Renal cortex interstitium (tissue), 15 donors: ENCODE results near the gene SLK. TPM values are rescaled to one million over a fixed set of nuclear protein-coding genes. Genes with fewer than 3 reads are reported as not detected.

ENCODE experiments used
- DNase-seq, 11 donors: peaks; one replicate each; pipeline ENCODE4 v3.0.0-alpha.2; 2013; ENCODE audit warnings: low read depth in 9 of 11, low spot score in 4 of 11; ENCODE audit errors: extremely low read depth in 1 of 11
- long read RNA-seq, 16 experiments: transcript quantifications; one replicate each; lab custom pipeline, GENCODE V29; 2026
- polyA plus RNA-seq, 3 donors: library from polyadenylated mRNA; unstranded; fragments of 120-200 nt; gene quantifications; one replicate each; pipeline ENCODE4 v1.2.1, GENCODE V29; 2013; ENCODE audit not compliant: insufficient read length in 3 of 3

Gene SLK
- polyA plus RNA-seq: 10 to 100 TPM; 56.5 to 68.6 (median 66.2) TPM
- long read RNA-seq, donor 1, partial matches to known transcripts: 5 of 5 reads
- long read RNA-seq, donor 1, other reads (novel, unspliced or antisense): 0 of 5 reads
- long read RNA-seq, donor 2, partial matches to known transcripts: 20 of 20 reads
- long read RNA-seq, donor 2, other reads (novel, unspliced or antisense): 0 of 20 reads
- long read RNA-seq, donor 3, full-length matches to known transcripts: 1 of 40 reads
- long read RNA-seq, donor 3, partial matches to known transcripts: 39 of 40 reads
- long read RNA-seq, donor 3, other reads (novel, unspliced or antisense): 0 of 40 reads
- long read RNA-seq, donor 4, full-length matches to known transcripts: 2 of 11 reads
- long read RNA-seq, donor 4, partial matches to known transcripts: 9 of 11 reads
- long read RNA-seq, donor 4, other reads (novel, unspliced or antisense): 0 of 11 reads
- long read RNA-seq, donor 5: 0 reads
- long read RNA-seq, donor 6, partial matches to known transcripts: 23 of 23 reads
- long read RNA-seq, donor 6, other reads (novel, unspliced or antisense): 0 of 23 reads
- long read RNA-seq, donor 7, partial matches to known transcripts: 33 of 33 reads
- long read RNA-seq, donor 7, other reads (novel, unspliced or antisense): 0 of 33 reads
- long read RNA-seq, donor 8, full-length matches to known transcripts: 1 of 95 reads
- long read RNA-seq, donor 8, partial matches to known transcripts: 94 of 95 reads
- long read RNA-seq, donor 8, other reads (novel, unspliced or antisense): 0 of 95 reads
- long read RNA-seq, donor 9, full-length matches to known transcripts: 1 of 9 reads
- long read RNA-seq, donor 9, partial matches to known transcripts: 8 of 9 reads
- long read RNA-seq, donor 9, other reads (novel, unspliced or antisense): 0 of 9 reads
- long read RNA-seq, donor 10, full-length matches to known transcripts: 1 of 59 reads
- long read RNA-seq, donor 10, partial matches to known transcripts: 58 of 59 reads
- long read RNA-seq, donor 10, other reads (novel, unspliced or antisense): 0 of 59 reads
- long read RNA-seq, donor 11, full-length matches to known transcripts: 3 of 16 reads
- long read RNA-seq, donor 11, partial matches to known transcripts: 13 of 16 reads
- long read RNA-seq, donor 11, other reads (novel, unspliced or antisense): 0 of 16 reads
- long read RNA-seq, donor 12, full-length matches to known transcripts: 1 of 14 reads
- long read RNA-seq, donor 12, partial matches to known transcripts: 13 of 14 reads
- long read RNA-seq, donor 12, other reads (novel, unspliced or antisense): 0 of 14 reads
- long read RNA-seq, donor 13: 0 reads
- long read RNA-seq, donor 14, full-length matches to known transcripts: 2 of 11 reads
- long read RNA-seq, donor 14, partial matches to known transcripts: 9 of 11 reads
- long read RNA-seq, donor 14, other reads (novel, unspliced or antisense): 0 of 11 reads
- long read RNA-seq, donor 15, full-length matches to known transcripts: 1 of 8 reads
- long read RNA-seq, donor 15, partial matches to known transcripts: 7 of 8 reads
- long read RNA-seq, donor 15, other reads (novel, unspliced or antisense): 0 of 8 reads
- long read RNA-seq, donor 16, full-length matches to known transcripts: 5 of 55 reads
- long read RNA-seq, donor 16, partial matches to known transcripts: 50 of 55 reads
- long read RNA-seq, donor 16, other reads (novel, unspliced or antisense): 0 of 55 reads

GRCh38 chr10:103966671-103967447 is at the start of gene SLK:
Gene SLK (plus strand): TSS chr10:103967140. CDS start chr10:103967746, 606 bp downstream.
- DNase-seq: peak; percentile 57 to 85 (median 79)

DNA sequence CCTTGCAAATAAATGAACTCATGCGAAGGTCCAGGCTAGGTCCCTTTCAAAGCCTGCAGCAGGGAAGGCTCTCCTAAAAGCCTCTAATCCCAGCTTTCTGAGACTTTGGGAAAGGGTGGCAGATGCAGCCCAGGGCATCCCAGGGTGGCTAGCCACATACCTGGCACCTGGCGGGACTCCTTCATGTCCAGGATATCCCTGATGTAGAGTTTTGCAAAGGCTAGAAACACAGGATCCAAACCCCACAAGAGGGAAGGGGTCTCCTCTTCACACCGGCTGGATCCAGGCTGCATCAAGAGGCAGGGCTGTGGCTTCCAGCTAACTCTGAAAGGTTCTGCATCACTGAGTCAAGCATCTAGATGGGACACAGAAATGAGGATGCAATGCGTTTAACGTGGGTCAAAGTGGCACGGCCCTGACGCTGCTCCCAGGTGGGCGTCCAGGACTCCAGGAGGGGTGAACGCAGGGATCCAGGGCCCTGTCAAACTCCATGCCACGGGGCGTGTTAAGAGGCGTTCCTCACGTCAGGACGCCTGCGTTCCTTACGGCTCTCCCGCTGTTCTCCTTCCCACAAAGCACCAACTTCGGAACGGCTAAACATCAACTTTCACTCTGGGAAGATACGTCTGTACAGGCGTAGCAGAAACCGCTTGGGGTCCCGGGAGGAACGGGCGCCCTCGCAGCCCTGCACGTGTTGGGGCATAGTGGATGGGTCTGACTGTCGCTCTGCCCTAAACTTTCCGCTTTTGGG is 49.5 kb upstream of the SLK start:
- peak in 3 of 11 donors; percentile 22 to 39 (median 31) for DNase-seq

- DNase-seq: peak; percentile 82 to 95 (median 92)
Observed at GRCh38 chr10:103918053-103918846, 48.7 kb upstream of the SLK start, which contains the start of gene STN1. Gene STN1 (minus strand): TSS chr10:103918184. CDS start chr10:103917594, 590 bp downstream.

DNA sequence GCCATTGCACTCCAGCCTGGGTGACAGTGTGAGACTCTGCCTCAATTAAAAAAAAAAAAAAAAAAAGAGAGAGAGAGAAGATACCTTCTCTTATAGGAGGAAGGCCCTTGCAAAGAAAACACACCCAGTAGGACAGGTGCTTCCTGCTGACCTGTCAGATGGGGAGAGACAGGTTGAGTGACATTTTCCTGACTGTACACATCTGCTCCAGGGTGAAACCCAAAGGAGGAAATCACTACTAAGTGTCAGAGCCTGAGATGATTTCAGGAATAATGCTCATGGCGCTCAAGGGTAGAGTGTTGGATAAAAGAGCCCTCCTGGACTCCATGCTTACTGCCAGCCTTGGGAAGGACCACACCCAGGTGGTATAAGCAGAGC is 47.3 kb upstream of the SLK start:
- no peak for DNase-seq

- no peak for DNase-seq
Observed at GRCh38 chr10:103921248-103921647, 45.7 kb upstream of the SLK start.

- DNase-seq: no peak
Observed at GRCh38 chr10:103921750-103922195, 45.2 kb upstream of the SLK start.

DNA sequence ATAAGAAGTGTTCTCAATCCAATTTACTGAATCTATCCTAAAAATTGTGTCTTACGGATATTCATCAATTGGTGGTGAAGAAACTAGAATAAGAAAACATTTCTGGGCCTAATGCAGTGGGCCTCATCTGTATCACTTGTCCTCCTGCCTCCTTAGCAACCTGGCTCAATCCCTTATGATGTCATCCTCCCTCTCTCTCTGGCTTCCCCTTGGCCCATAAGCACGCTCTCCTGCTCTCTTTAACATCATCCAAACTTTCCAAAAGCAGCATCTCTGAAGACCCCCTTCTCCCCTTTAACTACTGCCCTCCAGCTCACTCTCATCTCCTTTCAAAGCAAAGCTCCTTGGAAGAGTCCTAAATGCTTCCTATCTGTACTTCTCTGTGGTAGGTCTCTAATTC is 44.3 kb upstream of the SLK start:
- no peak for DNase-seq

DNA sequence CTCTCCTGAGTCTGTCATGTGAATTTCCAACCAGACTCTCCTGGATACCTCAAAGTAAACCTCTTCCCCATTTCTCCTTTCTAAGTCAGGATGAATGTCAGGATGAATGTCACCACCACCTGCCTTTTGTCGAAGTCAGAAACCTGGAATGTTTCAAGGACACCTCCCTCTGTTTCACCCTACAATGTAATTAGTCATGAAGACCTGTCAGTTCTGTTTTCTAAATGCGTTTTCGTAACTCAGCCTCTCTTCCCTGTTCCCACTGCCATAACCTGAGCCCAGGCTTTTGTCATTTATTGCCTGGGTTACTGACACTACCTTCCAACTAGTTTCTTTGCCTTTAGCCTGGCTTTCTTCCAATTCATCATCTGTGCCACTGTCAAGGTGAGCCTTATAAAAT is 43.4 kb upstream of the SLK start:
- DNase-seq: no peak

DNA sequence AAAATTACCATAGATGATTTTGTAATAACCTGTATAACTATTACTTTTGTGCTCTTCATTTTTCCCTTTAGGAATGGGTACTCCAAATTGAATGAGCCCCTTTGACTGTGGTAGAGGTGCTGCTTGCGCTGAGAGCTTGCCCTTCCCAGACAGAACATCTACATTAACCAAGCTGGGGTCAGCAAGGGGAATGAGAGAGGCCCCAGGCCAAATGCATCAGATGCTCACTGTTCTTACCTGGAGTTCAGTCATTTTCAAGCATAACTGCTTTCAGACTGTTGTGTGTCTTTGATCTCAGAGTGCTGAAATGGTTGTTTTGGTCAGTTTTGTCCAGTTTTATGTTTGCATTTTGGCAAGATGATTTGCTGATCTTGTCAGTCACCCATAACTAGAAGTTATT is 41.3 kb upstream of the SLK start:
- no peak for DNase-seq

DNA sequence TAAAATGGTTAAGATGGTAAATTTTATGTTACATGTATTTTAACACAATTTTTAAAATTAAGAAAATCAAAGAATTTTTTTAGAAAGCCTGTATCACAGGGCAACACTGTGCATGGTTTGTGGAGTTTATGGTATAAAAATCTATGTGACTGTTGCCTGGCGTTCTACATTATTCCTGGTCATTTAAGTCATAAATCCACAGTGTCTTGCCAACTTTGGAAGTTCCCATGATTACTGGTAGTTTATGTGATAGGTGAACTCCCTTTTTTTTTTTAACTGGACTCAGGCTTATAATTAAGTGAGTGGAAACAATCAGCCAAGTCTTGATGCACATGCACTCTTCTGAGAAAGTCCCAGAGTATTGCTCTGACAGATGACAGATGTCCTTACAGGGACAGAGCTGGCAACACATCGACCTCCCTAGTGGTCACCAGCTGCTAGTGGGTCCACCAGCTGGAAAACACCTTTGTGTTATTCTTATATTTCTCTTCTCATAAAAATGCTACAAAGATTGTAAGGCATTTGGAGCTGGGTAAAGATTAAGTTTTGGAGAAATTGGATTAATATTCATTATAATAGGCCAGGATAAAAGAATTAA is 40.1 kb upstream of the SLK start:
- no peak for DNase-seq

- no peak for DNase-seq
Observed at GRCh38 chr10:103928784-103929183, 38.2 kb upstream of the SLK start.

DNA sequence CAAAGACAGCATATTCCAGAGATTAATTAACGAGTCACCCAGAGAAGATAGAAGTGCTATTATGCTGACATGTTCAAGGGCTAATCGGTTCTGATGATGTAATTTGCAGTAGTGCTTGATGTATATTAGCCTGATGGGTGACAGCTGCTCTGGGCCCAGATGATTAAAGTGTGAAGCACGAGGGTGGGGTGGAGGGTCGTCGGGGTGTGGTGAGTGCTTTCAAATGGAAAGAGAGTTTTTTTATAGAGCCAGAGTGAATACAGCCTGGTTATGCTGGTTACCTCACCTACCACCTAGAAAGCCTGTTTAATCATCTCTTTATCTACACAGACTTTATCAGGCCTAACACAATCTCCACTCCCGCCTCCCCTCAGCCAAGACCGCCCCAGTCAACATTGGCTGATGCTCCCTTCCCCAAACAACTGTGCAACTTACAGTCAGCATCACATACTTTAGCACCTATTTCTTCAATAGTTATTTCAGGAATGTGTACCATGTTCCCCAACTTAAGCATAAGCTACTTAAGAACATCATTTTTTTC is 37.5 kb upstream of the SLK start:
- DNase-seq: no peak

GRCh38 chr10:103930449-103930848 is 36.5 kb upstream of the SLK start:
- no peak for DNase-seq

DNA sequence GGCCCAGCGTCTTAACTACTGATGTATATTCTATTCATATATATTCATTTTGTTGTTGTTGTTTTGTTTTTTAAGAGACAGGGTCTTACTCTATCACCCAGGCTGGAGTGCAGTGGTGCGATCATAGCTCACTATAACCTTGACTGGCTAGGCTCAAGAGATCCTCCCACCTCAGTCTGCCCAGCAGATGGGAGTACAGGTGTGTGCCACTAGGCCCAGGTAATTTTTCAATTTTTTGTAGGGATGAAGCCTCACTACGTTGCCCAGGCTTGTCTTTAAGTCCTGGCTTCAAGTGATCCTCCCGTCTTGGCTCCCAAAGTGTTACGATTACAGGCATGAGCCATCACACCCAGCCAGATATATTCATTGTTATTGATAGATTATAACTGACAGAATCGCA is 36.1 kb upstream of the SLK start:
- no peak for DNase-seq

DNA sequence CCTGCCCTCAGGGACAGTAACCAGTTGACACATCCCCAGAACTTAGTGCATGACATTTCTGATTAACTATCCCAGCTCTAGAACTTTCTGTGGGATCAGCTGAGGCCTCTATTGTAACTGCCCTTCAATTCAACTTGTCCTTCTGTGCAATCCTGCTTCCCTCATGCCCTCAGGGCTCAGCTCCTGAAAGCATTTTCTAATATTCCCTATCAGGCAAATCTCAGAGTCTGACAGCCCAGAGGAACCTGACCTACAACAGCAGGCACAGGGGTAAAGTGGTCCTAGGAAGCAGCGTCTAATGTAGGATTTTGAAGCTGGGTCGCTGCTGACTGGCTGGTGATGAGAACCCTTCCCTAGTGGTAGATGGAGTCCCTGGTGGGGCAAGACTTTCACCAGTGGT is 35.3 kb upstream of the SLK start:
- DNase-seq: no peak
